Fibroblast of the aortic adventitia (primary cell): ENCODE results near the gene RAB4A. TPM values are rescaled to one million over a fixed set of nuclear protein-coding genes. Genes with fewer than 3 reads are reported as not detected.

Experiments
- DNase-seq: peaks from one replicate; pipeline ENCODE4 v3.0.0-alpha.2; 2010; ENCODE audit warnings: low read depth
- H3K4me3 ChIP-seq: 2 replicates; pipeline ENCODE4 v1.5.1; 2011; ENCODE audit warnings: low read depth, mild to moderate bottlenecking, control low read depth, low read length, moderate library complexity
- total RNA-seq: library from RNA; depleted of rRNA; stranded (reverse); fragments of >200 nt; gene quantifications from 2 replicates; pipeline ENCODE4 v1.2.3, GENCODE V29; 2012; ENCODE audit warnings: low replicate concordance
- TF ChIP-seq, protein P1 (sequence below): IDR thresholded peaks from 2 replicates; pipeline ENCODE4 v1.5.1; 2011; ENCODE audit warnings: mild to moderate bottlenecking, low read length, control low read depth, inconsistent platforms; ENCODE audit not compliant: insufficient read depth

The RAB4A gene
- total RNA-seq, 1 donor = 30.8 TPM

DNA sequence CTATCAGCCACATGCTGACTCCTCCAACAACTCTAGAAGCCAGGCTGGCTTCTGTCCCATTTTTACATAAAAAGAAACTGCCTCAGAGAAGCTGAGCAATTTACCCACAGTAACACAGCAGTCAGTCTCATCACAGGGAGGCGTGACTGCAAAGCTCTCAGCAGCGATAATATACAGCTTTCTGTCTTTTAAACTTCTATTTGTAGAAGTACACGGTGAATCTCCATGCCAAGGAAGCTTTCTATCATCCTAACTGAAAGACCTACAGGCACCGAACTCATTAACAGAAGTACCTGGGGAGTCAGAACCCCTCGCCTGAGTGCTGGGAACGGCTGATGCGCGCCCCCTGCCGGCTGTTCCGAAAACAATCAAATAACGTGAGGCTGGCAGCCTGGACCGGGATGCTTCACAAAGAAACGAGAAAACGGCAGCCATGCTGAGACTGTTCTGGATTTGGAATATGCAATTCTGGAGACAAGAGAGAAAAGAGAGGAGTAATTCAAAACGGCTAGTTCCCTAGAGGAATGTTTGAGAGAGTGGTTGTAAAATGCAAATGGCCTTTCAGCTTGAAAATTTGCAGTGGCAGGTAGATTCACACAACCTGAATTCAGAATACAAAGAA lies 43.5 kb upstream of the RAB4A start:
- no peak overlapping the region for H3K4me3 ChIP-seq
- TF ChIP-seq, protein P1, sequence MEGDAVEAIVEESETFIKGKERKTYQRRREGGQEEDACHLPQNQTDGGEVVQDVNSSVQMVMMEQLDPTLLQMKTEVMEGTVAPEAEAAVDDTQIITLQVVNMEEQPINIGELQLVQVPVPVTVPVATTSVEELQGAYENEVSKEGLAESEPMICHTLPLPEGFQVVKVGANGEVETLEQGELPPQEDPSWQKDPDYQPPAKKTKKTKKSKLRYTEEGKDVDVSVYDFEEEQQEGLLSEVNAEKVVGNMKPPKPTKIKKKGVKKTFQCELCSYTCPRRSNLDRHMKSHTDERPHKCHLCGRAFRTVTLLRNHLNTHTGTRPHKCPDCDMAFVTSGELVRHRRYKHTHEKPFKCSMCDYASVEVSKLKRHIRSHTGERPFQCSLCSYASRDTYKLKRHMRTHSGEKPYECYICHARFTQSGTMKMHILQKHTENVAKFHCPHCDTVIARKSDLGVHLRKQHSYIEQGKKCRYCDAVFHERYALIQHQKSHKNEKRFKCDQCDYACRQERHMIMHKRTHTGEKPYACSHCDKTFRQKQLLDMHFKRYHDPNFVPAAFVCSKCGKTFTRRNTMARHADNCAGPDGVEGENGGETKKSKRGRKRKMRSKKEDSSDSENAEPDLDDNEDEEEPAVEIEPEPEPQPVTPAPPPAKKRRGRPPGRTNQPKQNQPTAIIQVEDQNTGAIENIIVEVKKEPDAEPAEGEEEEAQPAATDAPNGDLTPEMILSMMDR = peak; percentile 72
- peak; percentile 76 for DNase-seq

DNA sequence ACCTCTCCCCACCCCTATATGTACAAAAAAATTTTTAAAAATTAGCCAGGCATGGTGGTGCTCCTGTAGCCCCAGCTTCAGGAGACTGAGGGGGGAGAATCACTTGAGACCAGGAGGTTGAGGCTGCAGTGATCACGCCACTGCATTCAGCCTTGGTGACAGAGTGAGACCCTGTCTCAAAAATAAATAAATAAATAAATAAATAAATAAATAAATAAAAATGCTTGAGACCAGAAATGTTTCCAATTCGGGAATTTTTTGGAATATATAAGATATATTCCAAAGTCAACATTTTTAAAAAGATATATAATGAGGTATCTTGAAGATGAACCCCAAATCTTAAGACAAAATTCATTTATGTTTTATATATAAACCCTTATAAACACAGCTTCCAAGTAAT lies 42.4 kb upstream of the RAB4A start:
- no peak for DNase-seq
- no peak overlapping the region for H3K4me3 ChIP-seq
- TF ChIP-seq, protein P1 = no peak

DNA sequence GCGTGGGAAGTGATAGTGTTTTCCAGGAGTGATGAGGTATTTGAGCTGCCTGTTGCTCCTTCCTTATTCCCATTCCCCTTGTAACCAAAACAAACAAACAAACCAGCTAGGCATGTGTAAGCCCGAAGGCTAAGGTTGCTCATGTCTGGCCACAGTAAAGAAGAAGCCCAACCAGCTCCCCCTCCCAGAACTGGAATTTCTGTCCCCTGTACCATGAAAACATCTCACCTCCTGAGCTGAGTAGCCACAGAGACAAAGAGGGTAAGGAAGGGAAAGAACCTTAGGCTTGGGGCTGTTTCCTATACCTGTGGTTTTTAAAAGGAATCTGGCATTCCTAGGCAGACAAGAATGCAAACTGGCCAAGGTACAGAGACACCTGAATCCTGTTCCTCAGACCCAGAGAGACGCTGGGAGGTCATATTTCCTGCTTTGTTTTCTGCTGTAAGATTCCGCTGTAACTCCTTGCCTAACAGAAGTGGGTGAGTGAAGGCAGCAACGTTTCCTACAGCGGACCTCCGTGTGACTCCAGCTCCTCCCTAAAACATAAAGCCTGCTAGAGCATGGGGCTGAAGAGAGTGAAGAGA lies 41.7 kb upstream of the RAB4A start:
- DNase-seq = no peak
- no peak overlapping the region for H3K4me3 ChIP-seq
- TF ChIP-seq, protein P1 = no peak

DNA sequence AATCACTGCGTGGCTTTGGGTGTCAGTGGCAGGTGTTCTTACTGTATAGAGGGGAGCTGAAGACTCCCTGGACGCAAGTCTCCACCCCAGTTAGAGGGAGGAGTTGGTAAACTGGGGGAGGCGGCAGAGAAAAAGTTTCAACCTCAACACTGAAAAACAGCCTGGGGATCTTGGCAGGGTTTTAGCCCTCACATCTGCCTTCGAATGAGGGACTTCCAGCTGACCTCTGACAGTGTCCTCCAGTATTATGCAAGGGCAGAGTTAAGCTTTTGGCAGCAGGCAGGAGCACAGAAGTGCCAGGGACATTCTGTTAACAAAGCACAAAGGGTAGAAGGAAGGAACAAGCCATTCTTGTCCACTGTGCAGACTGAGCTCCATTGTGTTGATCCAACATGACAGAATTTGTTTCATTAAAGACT lies 41.2 kb upstream of the RAB4A start:
- DNase-seq = peak; percentile 51
- no peak overlapping the region for H3K4me3 ChIP-seq
- TF ChIP-seq, protein P1 = no peak

DNA sequence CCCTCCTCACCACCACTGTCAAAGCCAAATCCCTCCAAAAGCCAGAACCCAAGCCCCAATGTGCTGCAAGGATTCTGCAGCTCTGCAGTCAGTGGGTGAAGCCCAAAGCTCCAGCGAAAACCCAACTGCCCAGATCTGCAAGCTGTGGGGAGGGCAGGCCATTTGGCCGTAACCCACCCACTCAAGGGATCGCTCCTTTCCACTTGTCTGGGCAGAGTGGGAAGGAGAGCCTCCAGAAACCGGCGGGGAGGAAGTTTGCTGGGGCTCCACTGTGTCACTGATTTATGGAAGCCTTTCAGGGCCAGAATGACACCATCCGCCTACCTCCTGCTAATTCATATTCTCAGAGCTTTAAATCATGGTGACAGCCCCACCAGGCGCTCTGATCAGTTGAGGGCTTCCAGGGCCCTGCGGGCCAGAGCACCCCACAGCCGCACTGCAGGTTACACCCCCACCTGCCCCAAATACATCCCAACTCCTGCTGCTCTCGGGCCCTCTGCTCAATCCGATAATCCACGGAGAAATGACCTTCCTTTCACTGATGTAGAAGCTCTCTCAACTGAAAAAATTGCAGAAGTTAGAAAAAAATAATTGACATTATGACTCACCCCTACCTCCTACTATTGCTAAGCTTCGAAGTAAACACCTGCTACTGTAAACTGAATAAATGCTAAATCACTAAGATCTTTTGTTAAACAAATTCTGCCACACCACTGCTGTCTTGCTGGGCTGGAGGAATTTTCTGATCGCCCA lies 40.6 kb upstream of the RAB4A start:
- TF ChIP-seq, protein P1 = no peak
- no peak overlapping the region for H3K4me3 ChIP-seq
- no peak for DNase-seq

- H3K4me3 ChIP-seq = no peak overlapping the region
- TF ChIP-seq, protein P1 = no peak
- DNase-seq = no peak
Observed at GRCh38 chr1:229230893-229231753, 39.8 kb upstream of the RAB4A start.
